KMS-11 (cell line): Measurements from ENCODE around the gene MAPK8IP3.

Source experiments
- H2AFZ ChIP-seq: fragments of 200-600 bp; sonication (generic); 2 replicates; pipeline ENCODE4 v1.6.1; 2016; ENCODE audit warnings: antibody characterized with exemption, mixed run types, low read depth
- H3K27ac ChIP-seq: fragments of 200-600 bp; sonication (generic); 2 replicates; pipeline ENCODE4 v1.6.1; 2016; ENCODE audit warnings: mild to moderate bottlenecking, mixed run types
- H3K27me3 ChIP-seq: fragments of 200-600 bp; sonication (generic); 2 replicates; pipeline ENCODE4 v1.6.1; 2017; ENCODE audit warnings: mild to moderate bottlenecking, low read depth, mixed run types, moderate library complexity; ENCODE audit not compliant: insufficient read depth
- H3K36me3 ChIP-seq: fragments of 200-600 bp; sonication (generic); 2 replicates; pipeline ENCODE4 v1.6.1; 2017; ENCODE audit warnings: mild to moderate bottlenecking, mixed run types; ENCODE audit not compliant: insufficient read depth
- H3K4me1 ChIP-seq: fragments of 200-600 bp; sonication (generic); 2 replicates; pipeline ENCODE4 v1.6.1; 2016; ENCODE audit warnings: mild to moderate bottlenecking, low read depth, mixed run types; ENCODE audit not compliant: poor library complexity, severe bottlenecking
- H3K4me2 ChIP-seq: fragments of 200-600 bp; sonication (generic); 2 replicates; pipeline ENCODE4 v1.7.0; 2016; ENCODE audit warnings: mild to moderate bottlenecking, mixed run types
- H3K4me3 ChIP-seq: fragments of 200-600 bp; sonication (generic); IDR thresholded peaks from 2 replicates; pipeline ENCODE4 v1.6.1; 2017; ENCODE audit warnings: low read depth, low read length, mixed read lengths; ENCODE audit not compliant: insufficient read depth
- H3K79me2 ChIP-seq: fragments of 200-600 bp; sonication (generic); 2 replicates; pipeline ENCODE4 v1.6.1; 2016; ENCODE audit warnings: low read depth, mixed run types; ENCODE audit not compliant: insufficient read depth
- H3K9ac ChIP-seq: fragments of 200-600 bp; sonication (generic); 2 replicates; pipeline ENCODE4 v1.6.1; 2016; ENCODE audit warnings: mild to moderate bottlenecking, mixed run types
- H4K20me1 ChIP-seq: fragments of 200-600 bp; sonication (generic); 2 replicates; pipeline ENCODE4 v1.6.1; 2016; ENCODE audit warnings: mild to moderate bottlenecking, mixed run types; ENCODE audit not compliant: insufficient read depth
- TF ChIP-seq, protein P1 (sequence below): fragments of 200-600 bp; sonication (generic); conservative IDR thresholded peaks from 2 replicates; pipeline ENCODE4 v1.6.1; 2017; ENCODE audit warnings: low read depth, mild to moderate bottlenecking, antibody characterized with exemption, low read length, moderate library complexity, mixed read lengths

MAPK8IP3 gene

GRCh38 chr16:1815461-1815860 lies 109.5 kb downstream of the MAPK8IP3 start:
- Histone ChIP-seq H3K27me3 (no peaks in the 10 kb centered on the region), H3K4me3 (no peak overlapping the region), H3K4me2 (no peak overlapping the region), H3K36me3 (no peaks in the 10 kb centered on the region), H3K9ac (no peak overlapping the region), H3K79me2 (no peaks in the 10 kb centered on the region), H2AFZ (no peak overlapping the region), H4K20me1 (no peaks in the 10 kb centered on the region), H3K27ac (no peak overlapping the region), H3K4me1 (no peaks in the 10 kb centered on the region)
- TF ChIP-seq, protein P1, sequence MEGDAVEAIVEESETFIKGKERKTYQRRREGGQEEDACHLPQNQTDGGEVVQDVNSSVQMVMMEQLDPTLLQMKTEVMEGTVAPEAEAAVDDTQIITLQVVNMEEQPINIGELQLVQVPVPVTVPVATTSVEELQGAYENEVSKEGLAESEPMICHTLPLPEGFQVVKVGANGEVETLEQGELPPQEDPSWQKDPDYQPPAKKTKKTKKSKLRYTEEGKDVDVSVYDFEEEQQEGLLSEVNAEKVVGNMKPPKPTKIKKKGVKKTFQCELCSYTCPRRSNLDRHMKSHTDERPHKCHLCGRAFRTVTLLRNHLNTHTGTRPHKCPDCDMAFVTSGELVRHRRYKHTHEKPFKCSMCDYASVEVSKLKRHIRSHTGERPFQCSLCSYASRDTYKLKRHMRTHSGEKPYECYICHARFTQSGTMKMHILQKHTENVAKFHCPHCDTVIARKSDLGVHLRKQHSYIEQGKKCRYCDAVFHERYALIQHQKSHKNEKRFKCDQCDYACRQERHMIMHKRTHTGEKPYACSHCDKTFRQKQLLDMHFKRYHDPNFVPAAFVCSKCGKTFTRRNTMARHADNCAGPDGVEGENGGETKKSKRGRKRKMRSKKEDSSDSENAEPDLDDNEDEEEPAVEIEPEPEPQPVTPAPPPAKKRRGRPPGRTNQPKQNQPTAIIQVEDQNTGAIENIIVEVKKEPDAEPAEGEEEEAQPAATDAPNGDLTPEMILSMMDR: no peak

GRCh38 chr16:1816396-1817275 lies 110.6 kb downstream of the MAPK8IP3 start:
- TF ChIP-seq, protein P1: no peak
- Histone ChIP-seq H2AFZ (no peak overlapping the region), H4K20me1 (no peaks in the 10 kb centered on the region)

GRCh38 chr16:1817276-1817589 lies 111.2 kb downstream of the MAPK8IP3 start:
- H3K4me3 ChIP-seq: no peak overlapping the region
- TF ChIP-seq, protein P1: no peak

More at GRCh38 chr16:1816396-1817275, 110.6 kb downstream of the MAPK8IP3 start:
- Histone ChIP-seq H3K4me2 (no peak overlapping the region), H3K27me3 (no peaks in the 10 kb centered on the region), H3K9ac (no peak overlapping the region), H3K36me3 (no peaks in the 10 kb centered on the region), H3K4me3 (no peak overlapping the region), H3K27ac (no peak overlapping the region), H3K4me1 (no peaks in the 10 kb centered on the region), H3K79me2 (no peaks in the 10 kb centered on the region)

GRCh38 chr16:1817716-1818115 lies 111.7 kb downstream of the MAPK8IP3 start:
- no peak overlapping the region for H3K9ac ChIP-seq
- H3K4me1 ChIP-seq: no peaks in the 10 kb centered on the region
- H3K36me3 ChIP-seq: no peaks in the 10 kb centered on the region
- no peaks in the 10 kb centered on the region for H3K27me3 ChIP-seq
- H3K4me3 ChIP-seq: no peak overlapping the region
- no peaks in the 10 kb centered on the region for H3K79me2 ChIP-seq
- TF ChIP-seq, protein P1: no peak
- H2AFZ ChIP-seq: no peak overlapping the region
- no peaks in the 10 kb centered on the region for H4K20me1 ChIP-seq
- no peak overlapping the region for H3K27ac ChIP-seq
- H3K4me2 ChIP-seq: no peak overlapping the region

More at GRCh38 chr16:1817276-1817589, 111.2 kb downstream of the MAPK8IP3 start:
- no peaks in the 10 kb centered on the region for H4K20me1 ChIP-seq
- H3K79me2 ChIP-seq: no peaks in the 10 kb centered on the region
- H3K4me1 ChIP-seq: no peaks in the 10 kb centered on the region
- H2AFZ ChIP-seq: no peak overlapping the region
- no peak overlapping the region for H3K4me2 ChIP-seq
- no peak overlapping the region for H3K9ac ChIP-seq
- no peak overlapping the region for H3K27ac ChIP-seq
- H3K36me3 ChIP-seq: no peaks in the 10 kb centered on the region
- H3K27me3 ChIP-seq: no peaks in the 10 kb centered on the region
